HG03159 (cell line): ENCODE measurements around the gene KIFC3.
"Not testable (repeated sequence)": the region's sequence is repeated elsewhere in the genome, so short reads cannot be mapped to it uniquely, and the experiment has no call there.

Experiments used
- ATAC-seq: cut with Tn5 transposase; IDR thresholded peaks from one replicate; pipeline ENCODE4 v1.9.1; 2021; ENCODE audit warnings: mild to moderate bottlenecking, moderate library complexity; ENCODE audit not compliant: unreplicated experiment

Gene KIFC3

DNA sequence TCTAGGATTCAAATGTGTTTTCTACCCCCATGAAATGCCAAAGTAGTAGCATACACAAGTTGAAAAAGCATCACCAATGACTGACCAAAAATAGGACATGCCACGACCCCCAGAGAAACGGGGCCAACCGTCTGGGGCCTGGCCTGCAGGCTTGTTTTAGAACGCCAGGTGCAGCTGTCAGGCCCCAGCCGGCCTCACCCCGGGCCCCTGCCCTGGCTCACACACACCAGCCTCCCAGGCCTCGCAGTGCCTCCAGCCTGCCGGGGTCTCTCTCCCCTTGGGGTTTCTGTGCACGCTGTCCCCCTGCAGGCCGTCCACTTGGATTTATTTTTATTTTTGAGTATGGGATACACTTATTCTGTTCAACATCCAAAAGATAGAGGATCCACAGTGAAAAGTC lies 58.8 kb downstream of the KIFC3 start:
- ATAC-seq, result no peak

DNA sequence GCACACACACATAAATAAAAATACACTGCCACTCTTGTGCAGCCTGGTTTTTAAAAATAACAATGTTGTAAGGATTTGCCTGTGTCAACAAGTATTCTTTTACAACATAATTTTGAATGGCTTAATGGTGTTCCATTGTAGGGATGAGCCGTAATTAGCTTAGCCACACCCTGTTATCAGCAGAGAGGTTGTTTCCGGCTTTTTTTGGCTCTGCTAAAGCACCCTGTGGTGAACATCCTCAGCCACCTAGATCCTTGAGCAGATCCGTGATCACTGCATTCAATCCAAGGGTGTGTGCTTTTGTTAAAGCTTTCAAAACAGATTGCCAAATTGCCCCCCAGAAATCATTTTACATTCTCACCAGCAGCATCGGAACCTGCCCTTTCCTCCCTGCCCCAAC lies 59.7 kb downstream of the KIFC3 start:
- ATAC-seq, result no peak

GRCh38 chr16:57741660-57742191 lies 60.6 kb downstream of the KIFC3 start:
- no peak for ATAC-seq

DNA sequence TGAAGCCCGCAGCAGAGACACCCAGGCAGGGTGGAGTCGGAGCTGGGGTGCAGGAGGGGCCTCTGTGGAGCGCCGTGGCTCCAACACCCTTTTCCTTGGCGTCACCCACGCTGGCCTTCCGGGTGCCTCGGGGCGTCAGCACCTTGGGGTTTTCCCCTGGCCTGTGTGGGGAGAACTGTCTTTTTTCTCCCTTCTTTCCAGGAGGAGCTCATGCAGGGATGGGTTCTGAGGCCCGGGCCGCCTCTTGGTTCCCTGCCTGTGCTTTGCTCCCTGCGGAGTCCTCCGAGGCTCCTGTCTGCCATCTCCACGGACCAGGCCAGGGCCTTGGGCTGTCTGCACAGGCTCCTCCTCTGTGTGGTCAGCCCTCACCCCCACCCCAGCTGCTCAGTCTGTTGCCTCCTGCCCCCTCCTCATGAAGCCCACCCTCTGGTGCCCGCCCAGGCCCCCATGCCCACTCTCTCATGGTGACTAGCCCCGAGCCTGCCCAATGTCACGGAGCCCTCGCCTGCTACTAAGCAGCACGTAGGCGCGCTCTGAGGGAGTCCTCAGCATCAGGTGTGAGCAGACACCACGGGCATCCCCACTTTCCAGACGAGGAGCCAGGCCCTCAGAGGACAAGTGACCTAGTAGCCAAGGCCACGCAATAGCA lies 61.7 kb downstream of the KIFC3 start:
- no peak for ATAC-seq

DNA sequence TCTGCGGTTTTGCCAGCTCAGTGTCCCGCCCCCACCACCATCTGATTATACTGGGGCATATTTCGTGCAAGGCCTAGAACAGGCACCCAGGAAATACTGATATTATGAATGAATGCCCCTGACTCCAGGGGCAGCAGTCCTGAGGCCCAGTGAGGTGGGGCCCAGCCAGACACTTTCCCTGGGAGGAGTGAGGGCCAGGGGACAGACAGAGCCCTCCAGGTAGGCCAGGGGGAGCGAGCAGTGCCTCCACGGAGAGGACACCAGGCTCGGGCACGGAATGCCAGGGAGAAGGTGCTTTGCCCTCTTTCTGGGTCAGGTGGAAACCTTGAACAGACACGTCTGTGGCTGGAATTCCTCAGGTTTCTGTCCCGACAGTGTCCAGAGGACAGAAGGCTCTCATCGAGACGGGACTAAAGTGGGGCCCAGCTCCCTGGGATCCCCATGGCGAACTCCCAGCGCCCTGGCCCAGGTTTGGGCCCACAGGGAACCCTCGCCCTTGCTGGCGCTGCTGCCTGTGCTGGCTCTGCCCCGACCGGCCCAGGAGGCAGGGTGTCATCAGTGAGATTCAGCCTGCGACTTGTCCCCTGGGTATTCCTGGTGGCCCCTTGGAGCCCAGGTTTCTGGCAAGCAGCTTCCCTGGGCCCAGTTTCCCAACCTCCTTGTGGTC lies 62.4 kb downstream of the KIFC3 start:
- ATAC-seq, result no peak

DNA sequence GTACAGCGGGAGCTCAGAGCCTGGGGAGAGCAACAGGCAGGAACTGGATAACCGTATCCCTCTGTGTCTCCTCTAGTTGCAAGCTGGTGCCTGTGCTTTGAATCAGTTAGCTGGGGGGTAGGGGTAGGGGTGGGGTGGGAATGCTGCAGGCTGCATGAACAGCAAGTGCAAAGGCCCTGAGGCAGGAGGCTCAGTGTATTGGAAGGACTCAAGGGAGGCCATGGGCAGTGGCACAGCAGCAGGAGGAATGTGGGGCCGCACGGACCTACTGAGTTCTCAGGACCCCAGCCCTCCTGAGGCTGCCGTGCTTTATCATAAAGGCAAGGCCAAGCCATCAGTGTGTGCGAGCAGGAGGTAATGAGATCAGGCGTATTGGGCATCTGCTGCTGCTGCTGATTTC lies 63.4 kb downstream of the KIFC3 start:
- no peak for ATAC-seq

- ATAC-seq, result no peak
Observed at GRCh38 chr16:57736419-57737351, 65.6 kb downstream of the KIFC3 start.

GRCh38 chr16:57735755-57736418 lies 66.4 kb downstream of the KIFC3 start, which contains the start of gene KATNB1:
TSS of gene KATNB1 (plus strand) at chr16:57735770. CDS start at chr16:57737244, 1,474 bp downstream.
- peak; percentile 23 for ATAC-seq

DNA sequence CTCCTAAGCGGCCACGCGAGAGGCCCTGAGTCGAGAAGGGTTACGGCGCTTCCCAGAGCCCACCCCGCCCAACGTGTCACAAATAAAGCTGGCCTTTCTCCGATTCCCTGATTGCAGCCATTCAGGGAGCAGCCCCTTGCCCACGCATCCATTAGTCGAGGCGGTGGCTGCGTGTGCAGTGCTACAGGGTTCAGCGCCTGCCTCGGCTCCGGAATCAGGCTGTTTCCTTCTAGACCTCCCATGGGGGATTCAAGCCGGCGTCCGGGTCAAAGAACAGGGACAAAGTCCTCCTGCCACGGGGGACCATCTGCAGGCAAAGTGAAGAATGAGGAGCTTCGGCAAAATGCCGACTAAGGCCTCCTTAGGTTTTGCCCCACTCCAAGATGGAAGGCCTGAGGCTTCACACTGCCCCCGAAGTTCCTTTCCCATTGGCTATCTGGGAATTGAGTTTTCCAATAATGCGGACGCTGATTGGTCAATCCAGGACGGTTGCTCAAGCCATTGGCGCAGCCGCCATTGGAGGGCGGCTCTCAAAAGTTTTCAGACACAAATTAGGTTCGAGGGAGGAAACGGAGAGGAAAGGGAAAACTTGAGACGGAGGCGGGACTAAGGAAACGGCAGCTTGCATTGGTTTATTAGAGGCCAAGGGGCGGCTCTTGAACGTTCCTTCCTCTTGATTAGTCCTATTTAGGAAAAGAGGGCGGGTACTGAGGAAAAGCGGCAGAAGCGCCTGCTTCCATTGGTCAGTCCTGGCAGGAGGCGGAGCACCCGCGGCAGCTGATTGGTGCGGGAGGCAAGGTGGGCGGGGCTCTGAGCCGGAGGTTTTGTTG lies 67.2 kb downstream of the KIFC3 start:
- peak; percentile 85 for ATAC-seq

DNA sequence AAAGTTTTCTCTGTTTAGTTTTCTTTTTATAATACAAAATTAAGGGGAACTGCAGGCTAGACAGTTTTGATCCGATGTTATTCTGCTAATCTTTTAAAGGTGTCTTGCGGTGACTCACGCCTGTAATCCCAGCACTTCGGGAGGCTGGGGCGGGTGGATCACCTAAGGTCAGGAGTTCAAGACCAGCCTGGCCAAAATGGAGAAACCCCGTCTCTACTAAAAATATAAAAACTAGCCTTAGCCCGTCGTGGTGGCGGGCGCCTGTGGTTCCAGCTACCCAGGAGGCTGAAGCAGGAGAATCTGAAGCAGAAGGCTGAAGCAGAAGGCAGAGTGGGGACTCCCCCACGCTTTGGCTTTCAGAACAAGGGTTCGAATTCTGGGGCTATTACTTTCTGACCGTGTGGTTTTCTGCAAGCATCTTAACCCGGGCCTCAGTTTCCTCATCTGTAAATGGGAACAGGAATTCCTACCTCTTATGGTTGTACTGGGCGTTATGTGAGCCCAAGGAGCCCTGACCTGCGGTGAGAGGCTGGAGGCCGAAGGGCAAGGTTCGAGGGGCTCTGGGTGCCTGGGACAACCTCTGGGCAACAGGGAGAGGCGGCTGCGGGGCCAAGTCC lies 67.9 kb downstream of the KIFC3 start:
- ATAC-seq, result peak; percentile 1

- ATAC-seq, result no peak
Observed at GRCh38 chr16:57732714-57733113, 69.6 kb downstream of the KIFC3 start.

GRCh38 chr16:57732037-57732436 lies 70.3 kb downstream of the KIFC3 start:
- no peak for ATAC-seq

DNA sequence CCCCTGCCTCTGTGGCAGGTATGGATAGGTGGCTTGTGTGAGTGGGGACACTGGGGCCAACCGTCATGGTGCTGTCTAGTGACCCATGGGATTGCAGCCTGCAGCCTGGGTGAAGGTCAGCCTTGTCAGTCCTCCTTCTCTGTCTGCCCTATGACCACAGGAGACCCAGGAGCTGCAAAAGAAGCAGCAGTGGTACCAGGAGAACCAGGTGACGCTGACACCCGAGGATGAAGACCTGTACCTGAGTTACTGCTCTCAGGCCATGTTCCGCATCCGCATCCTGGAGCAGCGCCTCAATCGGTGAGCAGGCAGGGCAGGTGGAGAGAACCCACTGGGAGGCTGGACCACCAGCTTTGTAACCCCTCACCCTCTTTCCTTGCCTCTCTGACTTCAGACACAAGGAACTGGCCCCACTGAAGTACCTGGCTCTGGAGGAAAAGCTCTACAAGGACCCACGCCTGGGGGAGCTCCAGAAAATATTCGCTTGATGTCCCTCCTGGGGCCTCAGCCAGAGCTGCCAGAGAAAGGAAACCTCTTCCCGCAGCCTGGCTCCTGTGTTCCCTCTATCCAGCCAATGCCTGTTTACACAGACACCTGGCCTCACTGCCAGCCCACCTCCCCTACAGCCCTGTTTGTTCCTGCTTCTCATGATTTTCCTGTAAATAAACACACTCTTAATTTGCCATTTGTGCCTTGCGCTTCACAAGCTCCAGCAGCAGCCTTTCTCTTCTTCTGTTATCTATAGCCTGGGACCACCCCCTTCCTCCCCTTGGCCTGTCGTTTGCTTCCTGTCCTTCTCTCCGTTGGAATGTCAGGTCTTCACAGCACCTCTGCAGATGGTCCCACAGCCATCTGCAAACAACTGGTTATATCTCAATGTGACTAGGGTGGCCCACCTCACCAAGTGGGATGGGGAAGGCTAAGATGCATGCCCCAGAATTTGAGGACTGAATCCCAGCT lies 71.2 kb downstream of the KIFC3 start:
- ATAC-seq, result no peak

GRCh38 chr16:57729852-57730251 lies 72.4 kb downstream of the KIFC3 start:
- ATAC-seq, result not testable (repeated sequence)

- ATAC-seq, result no peak
Observed at GRCh38 chr16:57729182-57729484, 73.2 kb downstream of the KIFC3 start.

DNA sequence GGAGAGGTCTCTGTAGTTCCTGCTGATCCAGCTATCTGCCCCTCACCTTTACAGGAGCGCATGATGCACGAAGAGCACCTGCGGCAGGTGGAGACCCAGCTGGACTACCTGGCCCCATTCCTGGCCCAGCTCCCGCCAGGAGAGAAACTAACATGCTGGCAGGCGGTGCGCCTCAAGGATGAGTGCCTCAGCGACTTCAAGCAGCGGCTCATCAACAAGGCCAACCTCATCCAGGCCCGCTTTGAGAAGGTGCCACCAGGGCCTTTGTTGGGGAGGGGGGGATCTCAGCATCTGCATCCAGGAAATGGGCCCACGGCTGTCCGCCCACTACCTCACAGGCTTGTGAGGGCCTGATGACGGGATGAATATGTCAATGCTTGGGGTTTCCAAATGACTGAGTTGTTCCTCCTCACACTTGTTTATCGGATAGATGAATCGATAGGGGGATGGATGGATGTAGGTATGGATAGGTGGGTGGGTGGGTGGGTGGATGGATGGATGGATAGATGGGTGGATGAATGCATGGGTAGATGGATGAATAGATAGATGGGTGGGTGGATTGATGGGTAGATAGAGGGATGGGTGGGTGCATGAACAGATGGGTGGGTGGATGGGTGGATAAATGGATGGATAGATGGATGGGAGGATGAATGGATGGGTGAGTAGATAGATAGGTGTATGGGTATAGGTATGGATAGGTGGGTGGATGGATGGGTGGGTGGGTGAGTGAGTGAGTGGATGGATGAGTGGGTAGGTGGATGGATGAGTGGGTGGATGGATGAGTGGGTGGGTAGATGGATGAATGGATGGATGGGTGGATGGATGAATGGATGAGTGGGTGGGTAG lies 73.7 kb downstream of the KIFC3 start:
- ATAC-seq, result no peak

DNA sequence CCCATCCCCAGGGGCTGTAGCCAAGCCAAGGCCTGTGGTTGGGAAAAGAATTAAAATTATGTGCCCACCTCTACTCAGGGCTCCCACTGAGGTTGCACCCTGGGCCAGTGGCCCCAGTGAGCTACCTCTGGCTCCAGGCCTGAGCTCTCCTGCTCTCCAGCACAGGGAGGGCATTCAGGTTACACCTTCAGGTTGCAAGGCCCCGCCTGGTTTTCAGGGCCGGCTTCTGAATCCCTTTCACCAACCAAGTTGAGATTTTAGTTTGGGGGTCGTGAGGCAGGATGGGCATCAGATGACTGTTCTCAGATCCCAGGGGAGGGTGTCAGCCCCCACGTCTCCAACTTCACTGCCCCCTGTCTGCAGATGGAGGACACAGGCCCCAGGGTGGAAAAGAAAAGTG lies 74.7 kb downstream of the KIFC3 start:
- no peak for ATAC-seq
